D721Med (cell line): ENCODE results near the gene FLT3.

Experiments
- DNase-seq: peaks from one replicate; pipeline ENCODE4 v3.0.0; 2011; ENCODE audit warnings: low spot score; ENCODE audit not compliant: insufficient read length
- FAIRE-seq: peaks from 2 replicates; lab custom pipeline; 2011; peaks lifted over from hg19 to GRCh38; lab: Jason Lieb, UNC
- TF ChIP-seq, protein P1 (sequence below): IDR thresholded peaks from 2 replicates; pipeline ENCODE4 v1.5.1; 2012; ENCODE audit warnings: mild to moderate bottlenecking, control low read depth; ENCODE audit not compliant: insufficient read depth; ENCODE audit errors: missing control alignments

Gene FLT3

DNA sequence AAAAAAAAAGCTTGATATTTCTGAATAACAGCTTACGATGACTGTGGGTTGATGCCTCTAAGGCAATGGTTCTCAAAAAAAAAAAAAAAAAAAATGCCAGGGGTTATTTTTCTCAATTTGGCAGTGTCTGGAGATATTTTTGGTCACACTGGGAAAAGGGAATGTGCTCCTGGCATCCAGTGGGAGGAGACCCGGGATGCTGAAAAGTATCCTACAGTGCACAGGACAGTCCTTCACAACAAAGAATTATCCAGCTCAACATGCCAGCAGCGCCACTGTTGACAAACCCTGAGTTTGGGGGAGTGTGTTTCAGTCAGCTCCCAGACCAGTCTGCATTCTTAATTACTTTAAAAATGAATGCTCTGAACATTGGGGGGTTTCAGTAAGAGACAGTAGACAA, 54.5 kb downstream of the FLT3 start:
- TF ChIP-seq, protein P1, sequence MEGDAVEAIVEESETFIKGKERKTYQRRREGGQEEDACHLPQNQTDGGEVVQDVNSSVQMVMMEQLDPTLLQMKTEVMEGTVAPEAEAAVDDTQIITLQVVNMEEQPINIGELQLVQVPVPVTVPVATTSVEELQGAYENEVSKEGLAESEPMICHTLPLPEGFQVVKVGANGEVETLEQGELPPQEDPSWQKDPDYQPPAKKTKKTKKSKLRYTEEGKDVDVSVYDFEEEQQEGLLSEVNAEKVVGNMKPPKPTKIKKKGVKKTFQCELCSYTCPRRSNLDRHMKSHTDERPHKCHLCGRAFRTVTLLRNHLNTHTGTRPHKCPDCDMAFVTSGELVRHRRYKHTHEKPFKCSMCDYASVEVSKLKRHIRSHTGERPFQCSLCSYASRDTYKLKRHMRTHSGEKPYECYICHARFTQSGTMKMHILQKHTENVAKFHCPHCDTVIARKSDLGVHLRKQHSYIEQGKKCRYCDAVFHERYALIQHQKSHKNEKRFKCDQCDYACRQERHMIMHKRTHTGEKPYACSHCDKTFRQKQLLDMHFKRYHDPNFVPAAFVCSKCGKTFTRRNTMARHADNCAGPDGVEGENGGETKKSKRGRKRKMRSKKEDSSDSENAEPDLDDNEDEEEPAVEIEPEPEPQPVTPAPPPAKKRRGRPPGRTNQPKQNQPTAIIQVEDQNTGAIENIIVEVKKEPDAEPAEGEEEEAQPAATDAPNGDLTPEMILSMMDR = no peak
- DNase-seq (no peak), FAIRE-seq (no peak)

DNA sequence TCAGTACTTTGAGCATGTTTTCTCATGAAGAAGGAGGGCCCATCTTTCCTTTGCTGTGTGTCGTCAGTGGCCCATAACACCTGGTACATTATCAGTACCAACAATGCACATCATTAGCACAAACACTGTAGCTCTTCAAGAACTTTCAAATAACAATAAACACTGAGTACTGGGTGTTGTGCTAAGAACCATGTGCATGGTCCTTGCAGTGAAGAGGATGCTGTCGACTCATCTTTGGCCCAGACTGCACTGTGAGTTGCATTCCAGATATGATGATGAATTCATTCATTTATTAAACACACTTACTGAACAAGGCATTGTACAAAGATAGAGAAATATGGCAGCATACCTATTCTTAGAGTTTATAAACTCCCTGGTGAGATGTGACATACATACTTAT, 55.8 kb downstream of the FLT3 start:
- TF ChIP-seq, protein P1 = no peak
- FAIRE-seq = no peak
- DNase-seq = no peak

DNA sequence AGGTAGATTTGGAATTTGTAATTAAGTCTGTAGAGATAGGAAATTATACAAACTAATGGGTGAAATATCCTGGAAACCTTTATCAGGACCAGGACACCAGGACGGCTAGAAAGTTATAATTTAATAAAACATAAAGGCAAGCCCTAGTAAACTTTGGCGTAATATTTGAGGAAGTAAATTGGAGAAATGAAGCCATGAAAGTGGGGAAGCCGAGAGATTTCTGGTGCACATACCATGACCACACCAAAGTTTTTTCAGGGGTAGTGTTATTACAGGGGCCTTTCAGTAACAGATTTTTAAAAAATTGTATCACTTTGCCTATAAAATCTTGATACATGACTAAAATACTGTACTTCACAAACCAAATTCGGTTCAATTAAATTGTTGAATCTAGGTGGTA, 57.2 kb downstream of the FLT3 start:
- no peak for DNase-seq
- no peak for FAIRE-seq
- TF ChIP-seq, protein P1 = no peak

DNA sequence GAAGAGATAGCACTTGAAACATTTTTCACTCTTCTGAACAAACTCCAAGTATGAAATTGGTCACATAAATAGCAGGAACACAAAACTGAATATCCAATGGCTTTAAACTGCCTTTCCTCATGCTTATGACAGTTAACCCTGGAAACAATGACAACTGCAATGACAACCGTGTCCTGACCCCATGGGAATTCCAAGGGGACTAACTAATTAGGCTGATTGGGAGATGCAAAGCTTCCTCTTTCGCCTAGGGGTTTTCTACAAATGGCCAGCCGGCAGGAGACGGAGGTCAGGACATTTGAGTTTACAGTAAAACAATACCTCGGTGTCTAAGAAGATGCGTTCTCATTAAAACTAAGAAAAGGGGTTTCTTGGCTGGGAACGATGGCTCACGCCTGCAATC, 58.9 kb downstream of the FLT3 start:
- FAIRE-seq (no peak), DNase-seq (no peak)
- TF ChIP-seq, protein P1 = no peak

DNA sequence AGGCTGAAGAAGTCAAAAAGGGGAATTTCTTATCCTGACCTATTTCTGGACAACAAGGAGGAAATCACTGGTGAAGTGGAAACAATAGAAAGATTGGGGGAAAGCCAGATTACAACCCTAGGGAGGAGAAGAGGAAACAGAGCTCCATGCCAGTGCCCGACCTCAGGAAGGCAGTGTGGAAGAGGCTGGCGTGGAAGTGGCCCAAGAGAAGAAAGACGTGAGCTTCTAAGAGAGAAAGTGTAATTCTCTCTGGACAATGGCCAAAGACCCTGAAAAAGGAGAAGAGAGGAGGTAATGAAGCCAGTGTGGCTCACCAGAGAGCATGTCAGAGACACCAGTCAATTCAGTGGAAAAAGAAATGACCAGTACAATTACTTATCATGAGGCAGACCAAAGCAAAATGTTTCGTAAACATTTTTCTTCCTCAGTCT, 59.3 kb downstream of the FLT3 start:
- FAIRE-seq (no peak), DNase-seq (no peak)
- TF ChIP-seq, protein P1 = no peak

DNA sequence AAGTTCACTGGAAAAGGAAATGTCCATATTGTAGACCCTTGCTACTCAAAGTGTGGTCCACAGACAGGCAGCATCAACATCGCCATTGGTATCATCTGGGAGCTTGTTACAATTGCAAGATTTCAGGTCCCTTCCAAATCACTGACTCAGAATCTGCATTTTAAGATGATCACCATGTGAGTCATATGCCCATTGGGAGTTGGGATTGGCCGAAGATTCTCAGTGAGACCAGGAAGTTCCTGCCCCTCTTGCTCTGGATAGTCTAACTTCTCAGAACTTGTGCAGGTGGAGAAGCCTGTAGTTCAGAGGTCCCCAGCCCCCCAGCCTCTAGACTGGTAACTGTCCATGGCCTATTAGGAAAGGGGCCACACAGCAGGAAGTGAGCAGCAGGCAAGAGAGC, 63.0 kb downstream of the FLT3 start:
- TF ChIP-seq, protein P1 = no peak
- DNase-seq (no peak), FAIRE-seq (no peak)

DNA sequence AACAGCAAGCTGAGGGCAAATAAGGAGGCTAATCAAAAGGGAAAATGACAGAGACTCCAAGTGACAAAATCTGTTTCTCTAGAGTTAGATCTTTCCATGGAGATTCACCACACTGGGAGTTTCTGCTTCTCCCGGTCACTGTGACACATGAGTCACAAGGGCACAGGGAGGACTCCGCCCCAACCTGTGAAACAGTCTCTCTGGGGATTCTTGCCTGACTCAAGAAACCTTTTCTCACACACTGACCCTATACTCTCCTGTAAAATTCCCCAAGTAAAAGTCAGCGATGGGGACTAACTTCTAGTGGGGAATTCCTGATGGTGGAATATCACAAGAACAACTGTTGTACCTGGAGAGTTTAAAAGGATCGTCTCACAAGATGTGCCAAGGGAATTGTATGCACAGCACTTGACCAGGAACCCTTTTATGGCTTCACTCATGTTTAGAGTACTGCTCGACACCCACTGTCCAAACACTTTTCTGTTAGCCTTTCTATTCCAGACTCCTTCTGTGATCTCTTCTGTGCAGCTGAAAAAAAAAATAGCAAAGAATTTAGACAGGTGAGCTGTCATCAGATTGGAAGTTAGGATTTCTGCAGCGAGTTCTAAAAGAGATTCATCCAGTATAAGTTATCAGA, 65.1 kb downstream of the FLT3 start:
- FAIRE-seq (no peak), DNase-seq (no peak)
- TF ChIP-seq, protein P1 = no peak
